Measurements from ENCODE around the gene N4BP2L2.
"Not testable (repeated sequence)": the region's sequence is repeated elsewhere in the genome, so short reads cannot be mapped to it uniquely, and the experiment has no call there.

N4BP2L2 gene

GRCh38 chr13:32538621-32539246, at the start of gene N4BP2L2:
Gene N4BP2L2, minus strand, starts transcription at chr13:32538795. Its CDS starts 1,768 bp downstream, at chr13:32537027.
- DNase-seq, result peak; percentile 86 to 94

- DNase-seq, result no peak
These were observed 49.2 kb upstream of the N4BP2L2 start for GRCh38 chr13:32587811-32588170.

- DNase-seq, result peak in 1 of 2 experiments; percentile 25
These were observed 48.6 kb upstream of the N4BP2L2 start for GRCh38 chr13:32587011-32587810.

GRCh38 chr13:32586080-32586900, 47.7 kb upstream of the N4BP2L2 start, which contains the start of gene PDS5B:
Gene PDS5B, plus strand, starts transcription at chr13:32586452. Its CDS starts 62,321 bp downstream, at chr13:32648773.
- peak; percentile 64 to 79 for DNase-seq

- peak in 1 of 2 experiments; percentile 49 for DNase-seq
These were observed 47.0 kb upstream of the N4BP2L2 start for GRCh38 chr13:32585550-32586079.

GRCh38 chr13:32582991-32583390, 44.4 kb upstream of the N4BP2L2 start:
- no peak for DNase-seq

GRCh38 chr13:32582281-32582680, 43.7 kb upstream of the N4BP2L2 start:
- no peak for DNase-seq

- DNase-seq, result peak; percentile 26 to 29
These were observed 42.7 kb upstream of the N4BP2L2 start for GRCh38 chr13:32581177-32581786.

- no peak for DNase-seq
These were observed 38.4 kb upstream of the N4BP2L2 start for GRCh38 chr13:32577032-32577431.

GRCh38 chr13:32575687-32576086, 37.1 kb upstream of the N4BP2L2 start:
- not testable (repeated sequence) for DNase-seq

- DNase-seq, result not testable (repeated sequence)
These were observed 22.2 kb upstream of the N4BP2L2 start for GRCh38 chr13:32560842-32561241.

- no peak for DNase-seq
These were observed 17.0 kb upstream of the N4BP2L2 start for GRCh38 chr13:32555613-32556012.

GRCh38 chr13:32553720-32554119, 15.1 kb upstream of the N4BP2L2 start:
- DNase-seq, result no peak

GRCh38 chr13:32549788-32550187, 11.2 kb upstream of the N4BP2L2 start:
- no peak for DNase-seq

- peak; percentile 13 to 18 for DNase-seq
These were observed 10.2 kb upstream of the N4BP2L2 start for GRCh38 chr13:32548837-32549236.

GRCh38 chr13:32545083-32545482, 6.5 kb upstream of the N4BP2L2 start:
- DNase-seq, result no peak

GRCh38 chr13:32542221-32542620, 3.6 kb upstream of the N4BP2L2 start:
- DNase-seq, result no peak

- DNase-seq, result peak; percentile 7 to 20
These were observed 413 bp downstream of the N4BP2L2 start for GRCh38 chr13:32538143-32538620.

GRCh38 chr13:32537580-32538142, 934 bp downstream of the N4BP2L2 start:
- DNase-seq, result no peak

- no peak for DNase-seq
These were observed 2.8 kb downstream of the N4BP2L2 start for GRCh38 chr13:32535748-32536147.

GRCh38 chr13:32535115-32535514, 3.5 kb downstream of the N4BP2L2 start:
- DNase-seq, result no peak

GRCh38 chr13:32530841-32531253, 7.7 kb downstream of the N4BP2L2 start:
- no peak for DNase-seq

Measured in Kasumi-1 (cell line).